Thymus (tissue), 2 donors: ENCODE results near the gene INHBE. TPM values are rescaled to one million over a fixed set of nuclear protein-coding genes. Genes with fewer than 3 reads are reported as not detected.

Experiments
- polyA plus RNA-seq: library from polyadenylated mRNA; stranded (reverse); fragments of 200-250 nt; gene quantifications from one replicate; pipeline ENCODE4 v1.2.3, GENCODE V29; 2013
- total RNA-seq: library from RNA; stranded (reverse); fragments of 120-200 nt; gene quantifications from one replicate; pipeline ENCODE4 v1.2.4, GENCODE V29; 2013
- donor health status: healthy.

The INHBE gene
- total and polyA plus RNA-seq, 2 donors: 0.09 to 0.14 TPM

Other genes with a start within 250 kb of the INHBE start
- gene NXPH4, start 238.5 kb upstream of the INHBE start, total RNA-seq: 0.14 TPM
- gene NXPH4, start 238.5 kb upstream of the INHBE start, polyA plus RNA-seq: 0.16 TPM
- 63.1 TPM for gene SHMT2, start 225.6 kb upstream of the INHBE start, total RNA-seq
- gene SHMT2, start 225.6 kb upstream of the INHBE start, polyA plus RNA-seq: 37.0 TPM
- 2.1 TPM for gene STAC3, start 204.1 kb upstream of the INHBE start, total RNA-seq
- gene STAC3, start 204.1 kb upstream of the INHBE start, polyA plus RNA-seq: 12.3 TPM
- gene R3HDM2, start 24.3 kb upstream of the INHBE start, total RNA-seq: 12.6 TPM
- gene R3HDM2, start 24.3 kb upstream of the INHBE start, polyA plus RNA-seq: 22.4 TPM
- not detected for gene INHBC, start 20.5 kb upstream of the INHBE start, total RNA-seq
- gene INHBC, start 20.5 kb upstream of the INHBE start, polyA plus RNA-seq: 0.05 TPM
- 0.85 TPM for gene GLI1, start 4.5 kb downstream of the INHBE start, total RNA-seq
- 0.71 TPM for gene GLI1, start 4.5 kb downstream of the INHBE start, polyA plus RNA-seq
- 71.1 TPM for gene ARHGAP9, start 24.6 kb downstream of the INHBE start, total RNA-seq
- gene ARHGAP9, start 24.6 kb downstream of the INHBE start, polyA plus RNA-seq: 165 TPM
- gene MARS1, start 32.8 kb downstream of the INHBE start, total RNA-seq: 93.8 TPM
- 117 TPM for gene MARS1, start 32.8 kb downstream of the INHBE start, polyA plus RNA-seq
- gene DDIT3, start 65.2 kb downstream of the INHBE start, total RNA-seq: 25.0 TPM
- gene DDIT3, start 65.2 kb downstream of the INHBE start, polyA plus RNA-seq: 43.4 TPM
- 5.6 TPM for gene MBD6, start 67.5 kb downstream of the INHBE start, total RNA-seq
- 60.5 TPM for gene MBD6, start 67.5 kb downstream of the INHBE start, polyA plus RNA-seq
- 56.4 TPM for gene DCTN2, start 91.9 kb downstream of the INHBE start, total RNA-seq
- gene DCTN2, start 91.9 kb downstream of the INHBE start, polyA plus RNA-seq: 79.7 TPM
- gene KIF5A, start 94.7 kb downstream of the INHBE start, total RNA-seq: 0.05 TPM
- 0.27 TPM for gene KIF5A, start 94.7 kb downstream of the INHBE start, polyA plus RNA-seq
- 8.5 TPM for gene PIP4K2C, start 135.9 kb downstream of the INHBE start, total RNA-seq
- 14.4 TPM for gene PIP4K2C, start 135.9 kb downstream of the INHBE start, polyA plus RNA-seq
- gene DTX3, start 149.5 kb downstream of the INHBE start, total RNA-seq: 16.6 TPM
- gene DTX3, start 149.5 kb downstream of the INHBE start, polyA plus RNA-seq: 36.8 TPM
- gene ARHGEF25, start 156.1 kb downstream of the INHBE start, total RNA-seq: 2.0 TPM
- gene ARHGEF25, start 156.1 kb downstream of the INHBE start, polyA plus RNA-seq: 8.5 TPM
- gene B4GALNT1, start 177.9 kb downstream of the INHBE start, total RNA-seq: 0.57 TPM
- gene B4GALNT1, start 177.9 kb downstream of the INHBE start, polyA plus RNA-seq: 1.3 TPM
- gene OS9, start 238.8 kb downstream of the INHBE start, total RNA-seq: 111 TPM
- gene OS9, start 238.8 kb downstream of the INHBE start, polyA plus RNA-seq: 166 TPM